DND-41 (cell line): ENCODE results near the gene CELSR1.

Source experiments
- EZH2 ChIP-seq: IDR thresholded peaks from 3 replicates; pipeline ENCODE4 v1.6.1; 2012; ENCODE audit warnings: borderline replicate concordance, low read depth, mild to moderate bottlenecking, moderate library complexity, low read length, inconsistent platforms; ENCODE audit not compliant: severe bottlenecking
- TF ChIP-seq, protein P1 (sequence below): IDR thresholded peaks from 2 replicates; pipeline ENCODE4 v1.5.1; 2012; ENCODE audit warnings: borderline replicate concordance, low read length, moderate library complexity, mild to moderate bottlenecking; ENCODE audit not compliant: poor library complexity, severe bottlenecking; ENCODE audit errors: extremely low read depth

DNA sequence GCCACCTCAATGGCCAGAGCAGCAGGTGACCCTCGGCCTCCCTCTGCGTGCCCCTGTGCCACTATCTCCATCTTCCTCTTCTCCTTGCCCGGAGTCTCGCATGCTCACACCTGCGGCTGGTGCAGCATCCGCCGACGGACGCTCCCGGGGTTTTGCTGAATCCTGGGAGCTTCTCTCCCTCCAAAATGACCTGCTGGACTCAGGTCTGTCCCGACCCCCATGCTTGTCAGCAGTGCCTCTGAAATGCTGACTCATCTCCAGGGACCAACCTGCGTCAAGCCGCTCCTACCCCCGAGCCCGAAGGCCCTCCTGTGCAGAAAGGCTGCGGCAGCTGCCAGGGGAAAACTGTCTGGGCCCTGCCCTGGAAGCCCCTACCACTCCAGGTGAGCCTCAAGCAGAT lies 58.4 kb downstream of the CELSR1 start:
- TF ChIP-seq, protein P1, sequence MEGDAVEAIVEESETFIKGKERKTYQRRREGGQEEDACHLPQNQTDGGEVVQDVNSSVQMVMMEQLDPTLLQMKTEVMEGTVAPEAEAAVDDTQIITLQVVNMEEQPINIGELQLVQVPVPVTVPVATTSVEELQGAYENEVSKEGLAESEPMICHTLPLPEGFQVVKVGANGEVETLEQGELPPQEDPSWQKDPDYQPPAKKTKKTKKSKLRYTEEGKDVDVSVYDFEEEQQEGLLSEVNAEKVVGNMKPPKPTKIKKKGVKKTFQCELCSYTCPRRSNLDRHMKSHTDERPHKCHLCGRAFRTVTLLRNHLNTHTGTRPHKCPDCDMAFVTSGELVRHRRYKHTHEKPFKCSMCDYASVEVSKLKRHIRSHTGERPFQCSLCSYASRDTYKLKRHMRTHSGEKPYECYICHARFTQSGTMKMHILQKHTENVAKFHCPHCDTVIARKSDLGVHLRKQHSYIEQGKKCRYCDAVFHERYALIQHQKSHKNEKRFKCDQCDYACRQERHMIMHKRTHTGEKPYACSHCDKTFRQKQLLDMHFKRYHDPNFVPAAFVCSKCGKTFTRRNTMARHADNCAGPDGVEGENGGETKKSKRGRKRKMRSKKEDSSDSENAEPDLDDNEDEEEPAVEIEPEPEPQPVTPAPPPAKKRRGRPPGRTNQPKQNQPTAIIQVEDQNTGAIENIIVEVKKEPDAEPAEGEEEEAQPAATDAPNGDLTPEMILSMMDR = no peak
- TF ChIP-seq EZH2 = no peak
